Ascending aorta (tissue), 2 donors: ENCODE results near the gene PCP2. TPM values are rescaled to one million over a fixed set of nuclear protein-coding genes. Genes with fewer than 3 reads are reported as not detected.

Experiments
- DNase-seq, 2 donors: peaks; one replicate each; pipeline ENCODE4 v3.0.0-alpha.2; 2019; ENCODE audit warnings: low spot score in 2 of 2
- H3K27ac ChIP-seq, 2 donors: fragments of 200-600 bp; sonication (generic); one replicate each; pipeline ENCODE4 v1.5.1; 2016 to 2017; ENCODE audit warnings: mild to moderate bottlenecking in 1 of 2
- H3K27me3 ChIP-seq: fragments of 200-600 bp; sonication (generic); one replicate; pipeline ENCODE4 v1.5.1; 2017
- H3K36me3 ChIP-seq, 2 donors: fragments of 200-600 bp; sonication (generic); one replicate each; pipeline ENCODE4 v1.5.1; 2016
- H3K4me1 ChIP-seq, 2 donors: fragments of 200-600 bp; sonication (generic); one replicate each; pipeline ENCODE4 v1.5.1; 2016 to 2017; ENCODE audit warnings: mild to moderate bottlenecking in 1 of 2
- H3K4me3 ChIP-seq, 2 donors: fragments of 200-600 bp; sonication (generic); one replicate each; pipeline ENCODE4 v1.5.1; 2016 to 2017; ENCODE audit warnings: mild to moderate bottlenecking in 1 of 2
- H3K9me3 ChIP-seq, 2 donors: fragments of 200-600 bp; sonication (generic); one replicate each; pipeline ENCODE4 v1.5.1; 2016
- intact Hi-C: fragments of 100-400 bp; cut with DNase I; formaldehyde crosslinking; loops from one replicate; pipeline ENCODE4 v1.15.1; 2023
- total RNA-seq: library from RNA; depleted of rRNA; stranded (reverse); fragments of >200 nt; gene quantifications from one replicate; pipeline ENCODE4 v1.1.0, GENCODE V29; 2016
- TF ChIP-seq, protein P1 (sequence below), 3 experiments: fragments of 200-600 bp in 2 of 3; fragments of 450-650 bp in 1 of 3; sonication (generic) in 2 of 3; IDR thresholded peaks; one replicate each; pipeline ENCODE4 v1.5.1; 2016 to 2019; ENCODE audit warnings: antibody characterized with exemption in 3 of 3, mild to moderate bottlenecking in 1 of 3, moderate library complexity in 1 of 3

The PCP2 gene
- total RNA-seq, 1 donor from 2014 or later, result not detected

- H3K4me3 ChIP-seq, result peak within 1 kb of the TSS; percentile 94 to 96
- peaks cover 15 to 33% of the 10 kb centered on the region in 2 donors for H3K36me3 ChIP-seq
- H3K4me1 ChIP-seq, result peaks cover 7 to 27% of the 10 kb centered on the region in 2 donors
- intact Hi-C loops, result loop anchor here (1.0 to 5.0 kb wide), 5 partner anchors 51 to 893 kb away; partner anchors contain the start of genes CD320, GPR108, PNPLA6 and TRAPPC5
- peak; percentile 95 to 99 for DNase-seq
- no peaks in the 10 kb centered on the region for H3K27me3 ChIP-seq
- peak within 1 kb of the TSS; percentile 79 to 88 for H3K27ac ChIP-seq
- no peaks in the 10 kb centered on the region for H3K9me3 ChIP-seq
- TF ChIP-seq, protein P1, sequence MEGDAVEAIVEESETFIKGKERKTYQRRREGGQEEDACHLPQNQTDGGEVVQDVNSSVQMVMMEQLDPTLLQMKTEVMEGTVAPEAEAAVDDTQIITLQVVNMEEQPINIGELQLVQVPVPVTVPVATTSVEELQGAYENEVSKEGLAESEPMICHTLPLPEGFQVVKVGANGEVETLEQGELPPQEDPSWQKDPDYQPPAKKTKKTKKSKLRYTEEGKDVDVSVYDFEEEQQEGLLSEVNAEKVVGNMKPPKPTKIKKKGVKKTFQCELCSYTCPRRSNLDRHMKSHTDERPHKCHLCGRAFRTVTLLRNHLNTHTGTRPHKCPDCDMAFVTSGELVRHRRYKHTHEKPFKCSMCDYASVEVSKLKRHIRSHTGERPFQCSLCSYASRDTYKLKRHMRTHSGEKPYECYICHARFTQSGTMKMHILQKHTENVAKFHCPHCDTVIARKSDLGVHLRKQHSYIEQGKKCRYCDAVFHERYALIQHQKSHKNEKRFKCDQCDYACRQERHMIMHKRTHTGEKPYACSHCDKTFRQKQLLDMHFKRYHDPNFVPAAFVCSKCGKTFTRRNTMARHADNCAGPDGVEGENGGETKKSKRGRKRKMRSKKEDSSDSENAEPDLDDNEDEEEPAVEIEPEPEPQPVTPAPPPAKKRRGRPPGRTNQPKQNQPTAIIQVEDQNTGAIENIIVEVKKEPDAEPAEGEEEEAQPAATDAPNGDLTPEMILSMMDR (IDR thresholded peaks at IDR 0.05), result no peak
Measured at GRCh38 chr19:7629347-7630054, 4.0 kb downstream of the PCP2 start, which contains the start of the genes PET100 and XAB2. Gene PET100, plus strand, starts transcription at chr19:7629793. Its CDS starts 41 bp downstream, at chr19:7629834. Gene XAB2, minus strand, starts transcription at chr19:7629545. Its CDS starts 18 bp downstream, at chr19:7629527.

DNA sequence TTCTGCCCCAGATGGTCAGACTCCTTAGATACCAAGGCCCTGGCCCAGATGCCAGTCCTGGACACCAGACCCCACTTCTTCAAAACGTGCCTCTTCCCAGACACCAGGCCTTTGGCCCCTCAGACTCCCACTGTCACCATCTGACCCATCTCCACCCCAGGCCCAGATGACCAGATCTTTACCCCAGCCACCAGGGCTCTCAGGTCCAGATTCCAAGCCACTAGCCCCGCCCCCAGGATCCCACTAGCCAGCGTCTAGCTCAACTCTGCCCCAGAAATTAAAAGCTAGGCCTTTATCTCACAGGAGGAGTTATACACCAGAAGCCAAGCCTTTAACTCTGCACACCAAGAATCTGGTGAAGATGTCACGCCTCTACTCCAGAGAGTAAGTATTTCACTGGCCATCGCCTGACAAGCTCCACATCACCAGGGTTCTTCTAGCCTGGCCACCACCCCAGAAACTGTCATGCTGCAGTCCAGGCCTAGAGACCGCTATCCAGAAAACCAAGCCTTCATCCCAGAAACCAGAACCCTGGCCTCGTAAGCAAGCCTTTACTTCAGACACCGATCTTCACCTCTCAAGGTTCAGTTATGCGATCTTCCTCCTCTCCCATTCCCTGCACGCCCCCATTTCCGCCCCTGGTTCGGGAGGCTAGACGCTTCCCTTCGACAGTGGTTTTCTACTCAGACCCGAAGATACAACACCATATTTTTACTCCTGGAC is 4.8 kb downstream of the PCP2 start:
- H3K4me1 ChIP-seq, result peaks cover 7 to 27% of the 10 kb centered on the region in 2 donors
- TF ChIP-seq, protein P1 (IDR thresholded peaks at IDR 0.05), result no peak
- H3K27ac ChIP-seq, result peak overlapping the region; percentile 79 to 88
- peaks cover 21 to 40% of the 10 kb centered on the region in 2 donors for H3K36me3 ChIP-seq
- DNase-seq, result no peak
- no peaks in the 10 kb centered on the region for H3K9me3 ChIP-seq
- H3K27me3 ChIP-seq, result no peaks in the 10 kb centered on the region
- intact Hi-C loops, result loop anchor here (1.0 to 5.0 kb wide), 5 partner anchors 52 to 892 kb away; partner anchors contain the start of genes CD320, GPR108, PNPLA6 and TRAPPC5
- peak overlapping the region; percentile 94 to 96 for H3K4me3 ChIP-seq

DNA sequence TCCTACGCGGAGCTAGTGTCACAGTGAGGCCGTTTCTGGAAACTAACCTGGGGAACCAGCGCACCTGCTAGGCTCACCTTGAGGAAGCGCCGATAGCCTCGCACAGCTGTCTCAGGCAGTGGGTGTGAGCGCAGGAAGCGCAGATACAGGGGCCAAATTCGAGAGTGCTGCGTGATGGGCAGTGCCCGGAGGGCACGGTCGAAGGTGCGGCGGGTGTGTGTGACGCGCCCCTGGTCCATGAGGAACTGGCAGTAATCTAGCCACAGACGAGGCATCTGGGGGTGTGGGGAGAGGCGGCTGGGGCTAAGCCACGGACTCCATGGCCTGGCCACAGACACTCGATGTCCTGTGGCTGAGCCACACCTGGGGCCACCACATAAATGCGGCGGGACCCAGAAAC is 6.4 kb downstream of the PCP2 start:
- Histone ChIP-seq H3K4me3 (no peak overlapping the region), H3K9me3 (no peaks in the 10 kb centered on the region), H3K27ac (no peak overlapping the region), H3K27me3 (no peaks in the 10 kb centered on the region), H3K36me3 (peaks cover 37 to 52% of the 10 kb centered on the region in 2 donors), H3K4me1 (peaks cover 7 to 27% of the 10 kb centered on the region in 2 donors)
- intact Hi-C loops, result loop anchor here (5.0 kb wide), 2 partner anchors 90 to 680 kb away; partner anchors contain the start of genes CD320 and PNPLA6
- no peak for DNase-seq
- TF ChIP-seq, protein P1 (IDR thresholded peaks at IDR 0.05), result no peak

DNA sequence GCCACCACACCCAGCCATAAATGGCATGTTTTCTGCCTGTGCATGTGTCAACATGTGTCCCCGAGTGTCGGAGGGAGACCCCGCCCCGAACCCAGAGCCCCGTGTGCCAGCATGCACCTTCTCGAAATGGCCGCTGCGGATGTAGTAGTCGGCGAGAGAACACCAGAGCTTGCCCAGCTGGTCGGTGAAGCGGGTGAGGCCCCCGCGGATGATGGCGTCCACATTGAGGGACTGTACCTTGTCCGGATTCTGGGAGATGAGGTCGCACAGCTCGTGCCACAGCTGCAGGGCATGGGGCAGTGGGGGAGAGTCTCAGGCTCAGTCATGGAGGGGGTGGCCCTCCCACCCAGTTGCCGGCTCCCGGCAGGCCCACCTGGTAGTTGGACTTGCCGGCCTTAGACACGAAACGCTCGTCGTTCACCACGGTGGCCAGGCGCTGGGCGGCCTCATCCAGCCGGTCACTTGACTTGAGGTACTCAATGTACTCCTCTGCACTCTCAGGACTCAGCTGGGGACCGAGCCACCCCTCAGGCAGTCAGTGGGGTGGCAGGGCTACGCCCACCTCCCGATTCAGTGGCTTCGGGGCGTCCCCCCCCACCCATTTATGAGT is 7.7 kb downstream of the PCP2 start:
- Histone ChIP-seq H3K27ac (no peak overlapping the region), H3K36me3 (peaks cover 50 to 63% of the 10 kb centered on the region in 2 donors), H3K4me1 (peaks cover 7 to 26% of the 10 kb centered on the region in 2 donors), H3K27me3 (no peaks in the 10 kb centered on the region), H3K9me3 (no peaks in the 10 kb centered on the region), H3K4me3 (no peak overlapping the region)
- intact Hi-C loops, result loop anchor here (5.0 kb wide), 2 partner anchors 89 to 681 kb away; partner anchors contain the start of genes CD320 and PNPLA6
- TF ChIP-seq, protein P1 (IDR thresholded peaks at IDR 0.05), result no peak
- no peak for DNase-seq

DNA sequence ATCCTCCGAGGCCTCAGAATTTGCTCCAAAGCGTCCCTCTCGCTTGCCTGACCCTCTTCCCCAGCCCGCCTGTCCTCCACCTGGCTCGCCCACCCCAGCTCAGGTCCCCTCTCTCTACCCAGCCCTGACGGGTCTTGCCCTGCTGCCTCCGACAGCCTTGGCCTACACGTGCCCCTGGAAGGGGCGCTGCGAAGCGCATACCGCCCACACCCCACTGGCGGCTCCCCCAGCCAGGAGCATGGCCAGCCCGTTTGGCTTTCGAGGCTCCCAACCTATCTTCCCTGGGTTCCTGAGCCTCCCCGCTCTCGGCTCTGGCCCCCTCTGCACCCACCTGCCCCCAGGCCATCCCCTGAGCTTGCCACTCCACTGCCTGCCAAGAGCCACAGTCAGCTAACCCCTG is 8.7 kb downstream of the PCP2 start:
- H3K4me1 ChIP-seq, result peaks cover 0 to 18% of the 10 kb centered on the region in 2 donors
- no peak overlapping the region for H3K4me3 ChIP-seq
- H3K36me3 ChIP-seq, result peaks cover 60 to 74% of the 10 kb centered on the region in 2 donors
- DNase-seq, result no peak
- intact Hi-C loops, result loop anchor here (5.0 kb wide), 2 partner anchors 88 to 682 kb away; partner anchors contain the start of genes CD320 and PNPLA6
- no peaks in the 10 kb centered on the region for H3K9me3 ChIP-seq
- no peaks in the 10 kb centered on the region for H3K27me3 ChIP-seq
- TF ChIP-seq, protein P1 (IDR thresholded peaks at IDR 0.05), result no peak
- no peak overlapping the region for H3K27ac ChIP-seq
